Activated naive CD4-positive, alpha-beta T cell treated with anti-CD3 and anti-CD28 coated beads for 36 hours (primary cell): ENCODE data around the gene FOXJ3. TPM values are rescaled to one million over a fixed set of nuclear protein-coding genes. Genes with fewer than 3 reads are reported as not detected.
A peak's percentile ranks its signal among the peaks of the same experiment; 100 is the strongest.

ENCODE experiments used
- CTCF ChIA-PET: fragments of 350-600 bp; sonication (Branson Sonifier 250); formaldehyde crosslinking; loops from one replicate; lab custom pipeline; 2021; ENCODE audit warnings: antibody characterized with exemption; lab: Charles Lee
- DNase-seq: peaks from one replicate; pipeline ENCODE4 v3.0.0-alpha.2; 2020
- H3K27ac Mint-ChIP-seq: one replicate; pipeline ENCODE4 v1.8.0; 2021; ENCODE audit warnings: mild to moderate bottlenecking, mixed read lengths
- H3K27me3 Mint-ChIP-seq: one replicate; pipeline ENCODE4 v1.8.0; 2021; ENCODE audit warnings: low read depth, mixed read lengths
- H3K36me3 Mint-ChIP-seq: one replicate; pipeline ENCODE4 v1.8.0; 2021; ENCODE audit warnings: low read depth, mixed read lengths
- H3K4me1 Mint-ChIP-seq: one replicate; pipeline ENCODE4 v1.8.0; 2021; ENCODE audit warnings: low read depth, mixed read lengths
- H3K4me3 Mint-ChIP-seq: one replicate; pipeline ENCODE4 v1.8.0; 2021; ENCODE audit warnings: mild to moderate bottlenecking, moderate library complexity, mixed read lengths
- H3K9me3 Mint-ChIP-seq: one replicate; pipeline ENCODE4 v1.8.0; 2021; ENCODE audit warnings: mixed read lengths
- intact Hi-C: fragments of 100-400 bp; cut with micrococcal nuclease; formaldehyde crosslinking; loops from one replicate; pipeline ENCODE4 v1.15.1; 2023
- total RNA-seq, 2 experiments: library from RNA; stranded (reverse); gene quantifications; one replicate each; pipeline ENCODE4 v1.2.3, GENCODE V29; 2021

FOXJ3 gene
- 10 to 100 TPM; 35.6 to 37.2 TPM for total RNA-seq

- Mint-ChIP-seq H3K9me3 (no peaks in the 10 kb centered on the region), H3K27me3 (no peaks in the 10 kb centered on the region), H3K4me1 (peaks cover 39% of the 10 kb centered on the region), H3K36me3 (peaks cover 2% of the 10 kb centered on the region), H3K27ac (peak within 1 kb of the TSS; percentile 88), H3K4me3 (peak within 1 kb of the TSS; percentile 92)
- CTCF ChIA-PET = interaction anchor here (0.6 kb wide), 1 partner anchor 53 kb away, joined by 3 read pairs; no protein-coding TSS in a partner anchor
- peak; percentile 93 for DNase-seq
- intact Hi-C loops = loop anchor here (1.0 to 5.0 kb wide), 4 partner anchors 122 to 482 kb away; partner anchors contain the start of genes ERMAP, PPCS, SVBP and YBX1
Measured at GRCh38 chr1:42335050-42335808, at the start of gene FOXJ3. Gene FOXJ3, minus strand, starts transcription at chr1:42335235. Its CDS starts 24,142 bp downstream, at chr1:42311093.

DNA sequence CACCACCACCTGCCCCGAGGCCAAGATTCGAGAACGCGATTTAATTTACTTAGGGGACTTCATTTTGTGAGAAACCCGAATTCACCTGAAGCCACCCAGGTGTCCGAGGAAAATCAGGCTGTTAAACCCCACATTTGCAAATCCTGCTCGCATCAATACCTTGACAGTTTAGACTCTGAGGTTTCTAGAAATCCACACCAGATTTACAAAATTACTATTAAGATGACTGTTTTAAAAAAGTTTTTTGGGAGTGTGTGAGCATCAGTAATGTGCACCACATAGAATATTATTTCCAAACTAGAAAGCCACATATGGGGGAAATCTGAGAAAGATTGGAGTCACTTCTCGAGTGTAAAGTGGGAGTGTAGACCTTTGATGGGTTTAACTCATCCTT, 46.2 kb upstream of the FOXJ3 start:
- intact Hi-C loops = no loop called here
- no peak overlapping the region for H3K27ac Mint-ChIP-seq
- no peaks in the 10 kb centered on the region for H3K9me3 Mint-ChIP-seq
- DNase-seq = no peak
- H3K36me3 Mint-ChIP-seq = no peaks in the 10 kb centered on the region
- H3K4me1 Mint-ChIP-seq = peaks cover 2% of the 10 kb centered on the region
- peaks cover 39% of the 10 kb centered on the region for H3K27me3 Mint-ChIP-seq
- CTCF ChIA-PET = no interaction called here
- H3K4me3 Mint-ChIP-seq = peak overlapping the region; percentile 64

- no peaks in the 10 kb centered on the region for H3K9me3 Mint-ChIP-seq
Measured at GRCh38 chr1:42380586-42381279, 45.7 kb upstream of the FOXJ3 start, which contains the start of gene RIMKLA. Gene RIMKLA, plus strand, starts transcription at chr1:42380792. Its CDS starts 143 bp downstream, at chr1:42380935.

GRCh38 chr1:42379794-42380585, 45.0 kb upstream of the FOXJ3 start:
- Mint-ChIP-seq H3K36me3 (no peaks in the 10 kb centered on the region), H3K27ac (no peak overlapping the region), H3K4me1 (peaks cover 2% of the 10 kb centered on the region), H3K9me3 (no peaks in the 10 kb centered on the region), H3K27me3 (peaks cover 38% of the 10 kb centered on the region), H3K4me3 (peak overlapping the region; percentile 68)
- intact Hi-C loops = no loop called here
- peak; percentile 14 for DNase-seq
- CTCF ChIA-PET = no interaction called here

More at GRCh38 chr1:42380586-42381279, 45.7 kb upstream of the FOXJ3 start, which contains the start of gene RIMKLA:
- H3K4me3 Mint-ChIP-seq = peak within 1 kb of the TSS; percentile 68
- CTCF ChIA-PET = no interaction called here
- no peaks in the 10 kb centered on the region for H3K36me3 Mint-ChIP-seq
- intact Hi-C loops = no loop called here
- peak; percentile 52 for DNase-seq
- peaks cover 39% of the 10 kb centered on the region for H3K27me3 Mint-ChIP-seq
- H3K27ac Mint-ChIP-seq = no peak within 1 kb of the TSS
- H3K4me1 Mint-ChIP-seq = peaks cover 2% of the 10 kb centered on the region

DNA sequence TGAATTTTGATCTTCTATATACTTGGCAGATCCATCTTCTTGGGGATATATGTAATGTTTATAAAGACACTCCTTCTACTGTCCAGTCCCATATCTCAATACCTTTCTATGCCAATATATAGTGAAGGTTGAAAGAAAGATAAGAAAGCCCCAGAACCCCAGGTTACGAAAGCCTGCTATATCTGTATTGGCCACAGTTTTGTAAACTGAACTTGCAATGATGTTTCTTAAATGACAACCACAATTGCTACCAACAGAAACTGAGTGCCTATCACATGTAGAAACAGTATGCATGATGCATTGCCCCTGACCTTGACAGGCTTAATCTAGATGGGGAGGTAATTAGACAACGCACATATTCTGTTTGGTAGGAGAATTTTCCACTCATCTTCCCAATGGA, 37.8 kb upstream of the FOXJ3 start:
- no peak overlapping the region for H3K4me3 Mint-ChIP-seq
- CTCF ChIA-PET = no interaction called here
- intact Hi-C loops = no loop called here
- no peak overlapping the region for H3K27ac Mint-ChIP-seq
- no peaks in the 10 kb centered on the region for H3K36me3 Mint-ChIP-seq
- no peak for DNase-seq
- H3K9me3 Mint-ChIP-seq = no peaks in the 10 kb centered on the region
- H3K4me1 Mint-ChIP-seq = no peaks in the 10 kb centered on the region
- peaks cover 7% of the 10 kb centered on the region for H3K27me3 Mint-ChIP-seq

DNA sequence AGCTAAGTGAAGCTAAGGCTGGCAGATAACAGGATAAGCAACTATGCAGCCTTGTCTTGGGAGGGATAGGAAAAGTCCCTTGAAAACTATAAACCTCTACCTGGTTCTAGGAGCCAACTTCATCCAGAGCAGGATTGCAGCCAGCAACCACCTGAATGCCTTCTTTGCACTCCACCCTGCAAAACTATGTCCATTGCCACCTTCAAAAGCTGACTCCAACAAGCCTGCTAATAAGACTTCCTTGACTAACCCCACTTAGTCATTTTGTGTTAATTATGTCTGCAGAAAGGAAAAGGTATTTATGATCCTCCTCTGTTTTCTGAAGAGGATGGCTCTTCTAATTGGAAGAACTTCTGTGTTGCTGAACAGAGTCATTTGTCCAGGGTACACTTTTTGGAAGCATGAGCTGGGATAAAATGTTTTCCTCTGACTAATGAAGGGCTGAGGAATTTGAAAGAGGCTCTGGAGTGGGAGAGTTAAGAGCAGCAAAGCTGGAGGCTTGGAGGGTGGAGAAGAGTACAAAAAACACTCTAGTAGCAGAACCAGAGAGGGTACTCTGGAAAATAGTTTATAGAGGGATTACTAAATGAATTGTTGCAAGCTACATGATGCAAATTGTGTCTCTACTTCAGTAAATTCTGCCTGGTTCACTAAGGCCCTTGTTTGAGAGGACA, 36.0 kb upstream of the FOXJ3 start:
- H3K9me3 Mint-ChIP-seq = no peaks in the 10 kb centered on the region
- intact Hi-C loops = no loop called here
- CTCF ChIA-PET = no interaction called here

GRCh38 chr1:42369471-42369870, 34.4 kb upstream of the FOXJ3 start:
- H3K36me3 Mint-ChIP-seq = no peaks in the 10 kb centered on the region
- intact Hi-C loops = no loop called here
- no peak overlapping the region for H3K4me3 Mint-ChIP-seq
- no peak for DNase-seq
- H3K9me3 Mint-ChIP-seq = no peaks in the 10 kb centered on the region
- H3K27ac Mint-ChIP-seq = no peak overlapping the region
- CTCF ChIA-PET = interaction anchor here (1.3 kb wide), 1 partner anchor 9 kb away, joined by 5 read pairs; no protein-coding TSS in a partner anchor
- no peaks in the 10 kb centered on the region for H3K4me1 Mint-ChIP-seq
- no peaks in the 10 kb centered on the region for H3K27me3 Mint-ChIP-seq

More for the DNA sequence above, 36.0 kb upstream of the FOXJ3 start:
- Mint-ChIP-seq H3K36me3 (no peaks in the 10 kb centered on the region), H3K4me1 (no peaks in the 10 kb centered on the region), H3K4me3 (no peak overlapping the region), H3K27me3 (no peaks in the 10 kb centered on the region), H3K27ac (no peak overlapping the region)
- DNase-seq = no peak

DNA sequence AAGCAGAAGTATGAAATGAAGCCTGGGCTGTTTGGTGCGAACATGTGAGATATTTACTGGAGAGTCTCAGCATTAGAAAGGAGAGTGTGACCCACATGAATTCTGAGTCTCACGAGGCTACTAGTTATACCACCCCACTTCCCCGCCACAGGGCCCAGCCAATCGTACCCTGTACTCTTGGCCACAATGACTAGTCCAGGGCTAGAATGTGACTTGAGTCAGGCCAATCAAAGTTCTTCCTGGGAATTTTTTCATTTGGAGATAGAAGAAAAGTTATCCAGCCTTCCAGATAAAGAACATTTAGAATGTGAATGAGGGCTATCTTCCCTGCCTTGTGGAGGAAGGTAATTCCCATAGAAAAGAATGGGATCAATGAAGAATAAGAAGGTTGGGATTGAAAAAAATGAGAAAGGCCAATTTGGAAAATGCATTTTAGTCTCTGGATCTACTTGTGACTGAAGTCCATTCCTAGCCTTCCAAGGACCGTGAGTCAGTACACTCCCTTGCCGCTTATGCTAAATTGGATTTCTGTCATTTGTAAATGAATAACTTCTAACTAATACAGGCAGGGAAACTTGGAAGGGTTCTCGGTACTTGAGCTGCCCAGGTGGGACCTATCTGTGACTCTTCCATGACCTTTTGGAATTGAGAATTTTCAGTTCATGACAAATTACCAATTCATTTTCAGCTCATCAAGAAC, 33.2 kb upstream of the FOXJ3 start:
- CTCF ChIA-PET = no interaction called here
- DNase-seq = no peak
- intact Hi-C loops = no loop called here
- no peak overlapping the region for H3K27ac Mint-ChIP-seq
- no peak overlapping the region for H3K4me3 Mint-ChIP-seq
- H3K27me3 Mint-ChIP-seq = no peaks in the 10 kb centered on the region
- H3K36me3 Mint-ChIP-seq = no peaks in the 10 kb centered on the region
- H3K9me3 Mint-ChIP-seq = no peaks in the 10 kb centered on the region
- no peaks in the 10 kb centered on the region for H3K4me1 Mint-ChIP-seq

GRCh38 chr1:42365118-42365517, 30.1 kb upstream of the FOXJ3 start:
- CTCF ChIA-PET = interaction anchor here (0.6 to 0.7 kb wide), 2 partner anchors 37 to 48 kb away, joined by 4 to 7 read pairs; no protein-coding TSS in a partner anchor
- H3K4me3 Mint-ChIP-seq = no peak overlapping the region
- H3K36me3 Mint-ChIP-seq = no peaks in the 10 kb centered on the region

DNA sequence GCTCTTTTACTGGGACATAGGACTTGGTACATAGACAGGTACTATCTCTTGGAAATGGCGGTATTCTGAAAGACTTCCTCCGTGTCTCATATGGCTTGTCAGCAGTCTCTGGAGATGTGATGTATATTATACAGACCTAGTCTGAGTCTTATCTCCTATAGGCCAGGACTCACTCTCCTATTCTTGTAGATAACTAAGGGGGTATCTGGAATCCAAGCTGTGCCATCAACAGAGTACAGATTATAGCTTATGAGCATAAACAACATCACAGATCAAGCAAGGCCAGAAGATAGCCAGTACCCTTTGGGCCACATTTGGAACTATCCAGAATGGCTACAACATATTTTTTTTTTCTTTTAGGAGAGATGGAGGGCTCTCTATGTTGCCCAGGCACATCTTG, 29.5 kb upstream of the FOXJ3 start:
- Mint-ChIP-seq H3K27ac (no peak overlapping the region), H3K4me1 (no peaks in the 10 kb centered on the region), H3K4me3 (no peak overlapping the region), H3K36me3 (no peaks in the 10 kb centered on the region), H3K9me3 (peaks cover 2% of the 10 kb centered on the region), H3K27me3 (no peaks in the 10 kb centered on the region)
- CTCF ChIA-PET = interaction anchor here (0.6 to 0.7 kb wide), 2 partner anchors 38 to 48 kb away, joined by 4 to 7 read pairs; no protein-coding TSS in a partner anchor
- DNase-seq = no peak
- intact Hi-C loops = no loop called here

More at GRCh38 chr1:42365118-42365517, 30.1 kb upstream of the FOXJ3 start:
- H3K27me3 Mint-ChIP-seq = no peaks in the 10 kb centered on the region
- H3K27ac Mint-ChIP-seq = no peak overlapping the region
- no peak for DNase-seq
- intact Hi-C loops = no loop called here
- no peaks in the 10 kb centered on the region for H3K4me1 Mint-ChIP-seq
- peaks cover 2% of the 10 kb centered on the region for H3K9me3 Mint-ChIP-seq

- intact Hi-C loops = no loop called here
- DNase-seq = no peak
- no peak overlapping the region for H3K4me3 Mint-ChIP-seq
- H3K27me3 Mint-ChIP-seq = no peaks in the 10 kb centered on the region
- peaks cover 2% of the 10 kb centered on the region for H3K9me3 Mint-ChIP-seq
- H3K36me3 Mint-ChIP-seq = no peaks in the 10 kb centered on the region
- CTCF ChIA-PET = no interaction called here
- no peak overlapping the region for H3K27ac Mint-ChIP-seq
- H3K4me1 Mint-ChIP-seq = peaks cover 3% of the 10 kb centered on the region
Measured at GRCh38 chr1:42364089-42364488, 29.1 kb upstream of the FOXJ3 start.
